ENCODE measurements around the gene ITIH4.

Gene ITIH4

DNA sequence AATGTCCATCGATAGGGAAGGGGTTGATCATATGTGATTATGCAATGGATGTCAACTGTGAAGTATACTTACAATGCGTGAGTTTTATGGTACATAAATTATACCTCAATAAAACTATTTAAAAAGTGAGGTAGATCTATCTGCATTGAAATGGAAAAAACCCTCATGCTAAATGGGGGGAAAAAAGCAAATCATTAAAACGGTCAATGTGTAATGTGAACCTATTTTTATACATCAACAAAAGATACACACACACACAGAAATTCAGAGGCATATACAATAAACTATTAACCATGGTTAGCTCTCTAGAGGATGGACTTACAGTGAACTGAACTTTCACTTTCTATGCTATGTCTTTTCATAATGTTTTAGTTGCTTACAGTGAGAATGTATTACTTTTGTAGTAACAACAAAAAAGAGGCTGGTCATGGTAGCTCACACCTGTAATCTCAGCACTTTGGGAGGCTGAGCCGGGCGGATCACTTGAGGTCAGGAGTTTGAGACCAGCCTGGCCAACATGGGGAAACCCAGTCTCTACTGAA, 43.8 kb upstream of the ITIH4 start:
- Histone ChIP-seq H3K79me2 (ENCODE audit: insufficient read depth, low read length) (no peaks in the 10 kb centered on the region), H3K4me1 (ENCODE audit: insufficient read depth, low read length, poor library complexity, severe bottlenecking) (peaks cover 6% of the 10 kb centered on the region), H4K20me1 (ENCODE audit: insufficient read depth, low read length, poor library complexity, severe bottlenecking) (no peaks in the 10 kb centered on the region), H3K36me3 (ENCODE audit: insufficient read depth, low read length) (peaks cover 4% of the 10 kb centered on the region; the same call in 1 of the 2 replicates), H3K4me3 (ENCODE audit: low read length, poor library complexity, severe bottlenecking) (no peak overlapping the region), H3K9ac (ENCODE audit: low read depth, low read length, poor library complexity, severe bottlenecking) (no peak overlapping the region), H3K9me2 (replicated peaks; ENCODE audit: low read depth, low read length) (no peaks in the 10 kb centered on the region), H3F3A (ENCODE audit: low read depth) (no peaks in the 10 kb centered on the region), H3K9me3 (ENCODE audit: insufficient read depth, low read depth, low read length) (no peaks in the 10 kb centered on the region), H2AFZ (ENCODE audit: low read length) (no peak overlapping the region), H3K4me2 (ENCODE audit: low read depth, low read length, poor library complexity, severe bottlenecking) (no peak overlapping the region), H3K27me3 (ENCODE audit: insufficient read depth, low read length, poor library complexity, severe bottlenecking) (no peaks in the 10 kb centered on the region)
- TF ChIP-seq, protein P1, sequence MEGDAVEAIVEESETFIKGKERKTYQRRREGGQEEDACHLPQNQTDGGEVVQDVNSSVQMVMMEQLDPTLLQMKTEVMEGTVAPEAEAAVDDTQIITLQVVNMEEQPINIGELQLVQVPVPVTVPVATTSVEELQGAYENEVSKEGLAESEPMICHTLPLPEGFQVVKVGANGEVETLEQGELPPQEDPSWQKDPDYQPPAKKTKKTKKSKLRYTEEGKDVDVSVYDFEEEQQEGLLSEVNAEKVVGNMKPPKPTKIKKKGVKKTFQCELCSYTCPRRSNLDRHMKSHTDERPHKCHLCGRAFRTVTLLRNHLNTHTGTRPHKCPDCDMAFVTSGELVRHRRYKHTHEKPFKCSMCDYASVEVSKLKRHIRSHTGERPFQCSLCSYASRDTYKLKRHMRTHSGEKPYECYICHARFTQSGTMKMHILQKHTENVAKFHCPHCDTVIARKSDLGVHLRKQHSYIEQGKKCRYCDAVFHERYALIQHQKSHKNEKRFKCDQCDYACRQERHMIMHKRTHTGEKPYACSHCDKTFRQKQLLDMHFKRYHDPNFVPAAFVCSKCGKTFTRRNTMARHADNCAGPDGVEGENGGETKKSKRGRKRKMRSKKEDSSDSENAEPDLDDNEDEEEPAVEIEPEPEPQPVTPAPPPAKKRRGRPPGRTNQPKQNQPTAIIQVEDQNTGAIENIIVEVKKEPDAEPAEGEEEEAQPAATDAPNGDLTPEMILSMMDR (conservative IDR thresholded peaks at IDR 0.05; ENCODE audit: low read length) = no peak
- TF ChIP-seq EZH2phosphoT487 (IDR thresholded peaks at IDR 0.05; ENCODE audit: borderline replicate concordance) = no peak

DNA sequence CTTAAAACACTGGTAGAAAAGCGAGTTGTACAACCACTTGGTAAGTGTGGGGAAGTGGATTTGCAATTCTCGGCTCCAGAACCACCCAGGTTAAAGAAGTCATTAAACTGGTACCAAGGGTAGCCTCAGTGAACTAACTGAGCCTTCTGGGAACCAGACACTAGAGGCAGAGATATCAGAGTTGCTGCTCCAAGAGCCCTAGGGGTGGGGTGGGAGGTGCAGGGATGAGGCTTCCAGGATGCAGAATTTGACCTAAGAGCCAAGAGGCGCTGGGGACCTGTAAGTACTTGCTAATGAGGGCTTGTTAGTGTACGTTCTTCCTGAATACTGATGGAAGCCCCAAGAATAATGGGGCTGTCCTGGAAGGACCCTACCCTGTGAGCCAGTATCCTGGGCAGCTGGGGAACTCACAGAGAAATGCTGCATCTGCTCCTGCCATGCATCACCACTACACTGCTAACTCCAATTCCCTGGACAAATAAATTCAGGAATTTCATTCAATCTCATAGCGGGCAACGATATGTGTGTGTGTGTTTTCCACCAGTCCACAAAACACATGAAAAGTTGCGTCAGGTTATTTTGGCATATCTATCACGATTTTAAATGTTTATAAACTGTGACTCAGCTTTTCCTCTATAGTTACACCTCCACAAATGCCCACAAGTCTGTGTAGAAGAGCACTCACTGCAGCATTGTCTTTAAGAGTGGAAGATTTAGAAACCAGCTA, 43.1 kb upstream of the ITIH4 start:
- no peaks in the 10 kb centered on the region for H3K27me3 ChIP-seq (ENCODE audit: insufficient read depth, low read length, poor library complexity, severe bottlenecking)
- H3K79me2 ChIP-seq (ENCODE audit: insufficient read depth, low read length) = no peaks in the 10 kb centered on the region
- no peaks in the 10 kb centered on the region for H4K20me1 ChIP-seq (ENCODE audit: insufficient read depth, low read length, poor library complexity, severe bottlenecking)
- no peaks in the 10 kb centered on the region for H3K9me3 ChIP-seq (ENCODE audit: insufficient read depth, low read depth, low read length)
- H3K4me3 ChIP-seq (ENCODE audit: low read length, poor library complexity, severe bottlenecking) = no peak overlapping the region
- no peak overlapping the region for H3K9ac ChIP-seq (ENCODE audit: low read depth, low read length, poor library complexity, severe bottlenecking)
- H3F3A ChIP-seq (ENCODE audit: low read depth) = no peaks in the 10 kb centered on the region
- TF ChIP-seq, protein P1 (conservative IDR thresholded peaks at IDR 0.05; ENCODE audit: low read length) = no peak
- TF ChIP-seq EZH2phosphoT487 (IDR thresholded peaks at IDR 0.05; ENCODE audit: borderline replicate concordance) = no peak
- peaks cover 6% of the 10 kb centered on the region for H3K4me1 ChIP-seq (ENCODE audit: insufficient read depth, low read length, poor library complexity, severe bottlenecking)
- H3K36me3 ChIP-seq (ENCODE audit: insufficient read depth, low read length) = no peaks in the 10 kb centered on the region
- H3K9me2 ChIP-seq (replicated peaks; ENCODE audit: low read depth, low read length) = no peaks in the 10 kb centered on the region
- no peak overlapping the region for H2AFZ ChIP-seq (ENCODE audit: low read length)
- H3K4me2 ChIP-seq (ENCODE audit: low read depth, low read length, poor library complexity, severe bottlenecking) = no peak overlapping the region

DNA sequence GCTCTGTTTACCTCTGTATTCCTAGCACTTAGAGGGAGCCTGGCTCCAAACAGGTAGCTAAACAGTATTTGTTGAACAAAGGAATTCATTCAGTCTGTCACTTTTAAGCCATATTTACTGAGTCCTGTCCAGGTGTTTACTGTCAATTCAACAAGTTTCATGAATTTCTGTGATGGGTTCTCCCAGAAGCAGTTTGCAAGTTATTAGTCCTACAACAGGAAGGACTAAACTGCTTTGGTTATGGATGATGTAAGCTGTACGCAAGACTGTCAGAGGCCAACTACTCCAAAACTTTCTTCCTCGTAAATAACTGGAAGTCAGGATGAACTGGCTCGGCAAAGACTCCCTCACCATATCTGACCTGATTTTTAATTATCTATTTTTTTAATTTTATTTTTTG, 41.8 kb upstream of the ITIH4 start:
- Histone ChIP-seq H3K4me2 (ENCODE audit: low read depth, low read length, poor library complexity, severe bottlenecking) (no peak overlapping the region), H3K79me2 (ENCODE audit: insufficient read depth, low read length) (no peaks in the 10 kb centered on the region)

More for the DNA sequence above, 41.8 kb upstream of the ITIH4 start:
- Histone ChIP-seq H3K9ac (ENCODE audit: low read depth, low read length, poor library complexity, severe bottlenecking) (no peak overlapping the region), H3K36me3 (ENCODE audit: insufficient read depth, low read length) (no peaks in the 10 kb centered on the region), H2AFZ (ENCODE audit: low read length) (no peak overlapping the region), H3F3A (ENCODE audit: low read depth) (no peaks in the 10 kb centered on the region), H3K27me3 (ENCODE audit: insufficient read depth, low read length, poor library complexity, severe bottlenecking) (no peaks in the 10 kb centered on the region), H3K4me3 (ENCODE audit: low read length, poor library complexity, severe bottlenecking) (no peak overlapping the region), H4K20me1 (ENCODE audit: insufficient read depth, low read length, poor library complexity, severe bottlenecking) (no peaks in the 10 kb centered on the region), H3K9me2 (replicated peaks; ENCODE audit: low read depth, low read length) (no peaks in the 10 kb centered on the region), H3K9me3 (ENCODE audit: insufficient read depth, low read depth, low read length) (no peaks in the 10 kb centered on the region), H3K4me1 (ENCODE audit: insufficient read depth, low read length, poor library complexity, severe bottlenecking) (peaks cover 6% of the 10 kb centered on the region)
- TF ChIP-seq EZH2phosphoT487 (IDR thresholded peaks at IDR 0.05; ENCODE audit: borderline replicate concordance) = no peak
- TF ChIP-seq, protein P1 (conservative IDR thresholded peaks at IDR 0.05; ENCODE audit: low read length) = no peak
